Hematopoietic multipotent progenitor cell treated with erythropoietin and hydrocortisone succinate and interleukin-3 and kit ligand, for 15 days (in vitro differentiated cells): Measurements from ENCODE around the gene SLC37A1.

ENCODE experiments used
- DNase-seq: peaks from one replicate; pipeline ENCODE4 v3.0.0-alpha.2; 2015; ENCODE audit warnings: low spot score

Gene SLC37A1

DNA sequence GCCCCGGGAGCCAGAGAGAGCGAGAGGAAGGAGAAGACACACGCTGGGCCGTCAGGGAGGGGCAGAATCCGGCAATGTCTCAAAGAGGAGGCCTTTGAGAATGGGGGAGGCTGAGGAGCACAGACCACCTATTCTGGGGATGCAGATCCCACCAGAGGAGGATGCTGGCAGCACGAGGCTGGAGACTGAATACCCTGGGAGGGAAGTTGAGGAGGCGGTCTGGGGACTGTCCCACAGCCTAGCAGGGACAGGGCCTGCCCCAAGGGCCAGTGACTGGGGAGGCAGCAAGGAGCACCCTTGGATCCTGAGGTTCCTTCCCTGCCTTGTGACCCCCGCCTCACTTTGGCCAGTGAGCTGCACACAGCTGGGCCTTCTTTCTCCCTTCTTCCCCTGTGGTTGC, 49.2 kb downstream of the SLC37A1 start:
- no peak for DNase-seq

GRCh38 chr21:42563261-42563660, 49.6 kb downstream of the SLC37A1 start:
- no peak for DNase-seq

DNA sequence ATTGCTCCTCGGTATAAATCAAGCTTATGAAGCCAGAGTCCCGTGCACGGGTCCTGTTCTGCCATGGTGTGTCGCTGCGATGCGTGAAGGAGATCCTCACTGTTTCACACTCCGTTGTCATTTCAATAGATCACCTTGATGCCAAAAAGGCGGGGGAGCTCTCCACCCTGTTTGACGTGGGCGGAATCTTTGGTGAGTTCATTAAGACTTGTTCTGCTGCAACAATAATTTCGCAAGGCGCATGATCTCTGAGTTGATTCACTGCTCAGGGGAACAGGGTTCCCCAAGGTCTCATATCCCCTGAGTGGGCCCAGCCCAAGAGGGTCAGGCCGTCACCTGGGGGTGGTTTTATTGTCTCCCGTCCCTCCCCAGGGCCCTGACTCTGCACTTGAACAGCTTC, 50.0 kb downstream of the SLC37A1 start:
- no peak for DNase-seq

- DNase-seq: no peak
These were observed 50.9 kb downstream of the SLC37A1 start for GRCh38 chr21:42564561-42564971.

DNA sequence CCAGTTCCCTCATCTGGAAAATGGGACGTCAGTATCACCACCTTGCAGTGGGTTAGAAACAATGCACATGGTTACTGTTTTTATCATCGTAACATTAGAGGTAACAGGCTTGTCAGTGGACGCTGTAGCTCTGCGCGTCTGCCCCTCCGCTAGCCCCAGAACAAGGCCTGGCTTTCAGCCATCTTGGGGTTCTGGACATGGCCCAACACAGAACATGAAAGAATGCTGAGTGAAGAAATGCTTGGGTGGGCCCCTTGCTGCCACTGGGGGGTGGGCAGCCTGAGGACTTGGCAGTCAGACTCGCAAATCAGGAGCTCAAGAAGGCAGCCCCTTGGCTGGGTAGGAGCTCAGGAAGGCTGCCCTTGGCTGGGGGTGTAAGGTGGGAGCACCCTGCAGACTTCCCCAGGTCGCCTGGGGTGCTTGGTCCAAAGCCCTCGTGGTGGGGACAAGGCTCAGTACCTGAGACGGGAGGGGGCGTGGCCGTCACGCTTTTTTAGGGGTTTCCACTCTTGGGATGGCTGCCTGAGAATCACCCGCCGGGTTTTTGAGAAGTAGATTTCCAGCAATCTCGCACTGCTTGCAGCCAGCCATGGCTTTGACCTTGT, 51.7 kb downstream of the SLC37A1 start:
- no peak for DNase-seq

- DNase-seq: no peak
These were observed 52.4 kb downstream of the SLC37A1 start for GRCh38 chr21:42565886-42566523.

- DNase-seq: no peak
These were observed 53.0 kb downstream of the SLC37A1 start for GRCh38 chr21:42566524-42567213.

GRCh38 chr21:42567214-42567555, 53.5 kb downstream of the SLC37A1 start:
- no peak for DNase-seq

- no peak for DNase-seq
These were observed 54.2 kb downstream of the SLC37A1 start for GRCh38 chr21:42567861-42568260.

- DNase-seq: no peak
These were observed 54.7 kb downstream of the SLC37A1 start for GRCh38 chr21:42568376-42568775.

GRCh38 chr21:42568866-42569731, 55.4 kb downstream of the SLC37A1 start:
- DNase-seq: no peak

GRCh38 chr21:42569732-42570301, 56.2 kb downstream of the SLC37A1 start:
- no peak for DNase-seq

DNA sequence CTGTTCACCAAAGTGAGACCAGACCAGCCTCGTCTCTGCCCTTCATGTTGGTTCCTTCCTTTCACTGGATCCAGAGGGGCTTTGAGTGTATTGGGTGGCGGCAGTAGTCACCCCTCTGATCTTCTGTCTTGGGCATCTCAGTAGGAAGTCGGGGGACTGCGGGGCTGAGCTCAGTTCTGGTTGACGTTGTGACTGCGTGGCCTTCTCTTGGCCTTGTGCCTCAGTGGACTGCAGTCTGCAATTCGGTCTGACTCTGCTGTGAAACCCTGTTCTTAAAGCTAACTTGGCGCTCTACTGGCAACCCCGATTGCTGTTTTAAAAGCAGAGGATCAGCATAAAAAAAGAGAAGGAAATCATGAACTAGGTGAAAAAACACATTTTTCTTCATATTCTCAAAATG, 56.7 kb downstream of the SLC37A1 start:
- no peak for DNase-seq

GRCh38 chr21:42570841-42571387, 57.3 kb downstream of the SLC37A1 start:
- no peak for DNase-seq

DNA sequence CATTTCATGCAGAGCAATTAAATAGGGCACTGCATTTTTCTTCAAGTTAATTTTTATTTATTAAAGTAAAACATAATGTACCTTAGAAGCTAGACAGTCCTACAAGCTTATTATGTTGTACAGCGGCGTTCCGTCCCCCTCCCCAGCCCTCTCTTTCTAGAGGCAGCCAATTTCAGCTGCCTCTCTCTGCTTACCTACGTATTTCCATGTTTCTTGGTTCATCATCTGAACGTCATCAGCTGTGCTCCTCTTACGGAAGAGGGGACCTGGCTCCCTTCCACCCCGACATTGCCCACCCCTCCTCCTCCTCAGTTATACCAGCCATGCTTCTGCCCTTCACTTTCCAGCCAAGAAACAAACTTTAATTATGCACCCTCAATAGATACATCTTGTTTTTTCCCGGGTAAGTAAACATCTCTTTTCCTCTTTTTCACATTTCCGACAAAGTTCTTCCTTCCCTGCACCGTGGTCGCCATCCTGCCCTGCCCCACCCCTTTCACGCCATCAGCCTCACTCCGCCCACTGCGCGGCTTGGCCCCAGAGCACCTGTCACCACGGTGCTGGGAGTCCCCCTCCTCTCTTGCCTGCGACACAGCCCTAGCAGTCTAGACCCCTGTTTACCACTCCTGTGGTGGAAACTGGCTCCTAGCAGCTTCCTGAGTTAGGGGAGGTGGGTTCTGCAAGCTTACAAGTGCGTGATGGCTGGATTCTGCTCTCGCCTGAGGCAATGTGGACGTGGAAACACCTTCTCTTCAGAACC, 57.9 kb downstream of the SLC37A1 start:
- DNase-seq: no peak

DNA sequence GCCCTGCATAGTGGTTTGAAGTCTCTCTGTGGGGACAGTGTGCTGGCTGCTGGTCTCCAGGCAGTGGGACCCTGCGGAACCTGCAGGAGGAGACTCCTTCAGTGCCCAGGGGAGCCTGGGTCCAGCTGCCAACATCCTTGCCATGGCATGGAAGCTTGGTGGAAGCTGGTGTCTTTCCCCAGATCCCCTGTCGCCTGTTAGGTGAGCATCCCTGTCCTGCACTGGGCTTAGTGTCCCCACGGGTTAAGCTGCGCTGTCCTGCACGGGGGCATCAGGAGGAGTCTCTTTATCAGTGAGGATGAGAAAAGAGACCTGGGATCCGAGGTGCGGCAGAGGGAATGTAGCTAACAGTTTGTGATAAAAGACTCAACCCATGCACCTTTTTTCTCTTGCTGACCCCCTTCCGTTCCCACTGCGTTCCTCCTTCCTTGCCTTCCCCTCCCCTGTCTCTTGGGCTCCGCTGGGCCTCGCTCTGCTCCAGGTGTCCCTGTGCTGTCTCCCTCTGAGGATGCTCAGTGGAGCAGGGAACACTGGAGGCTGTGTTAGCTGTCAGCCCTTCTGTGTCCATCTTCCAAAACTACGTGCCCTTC, 59.3 kb downstream of the SLC37A1 start:
- no peak for DNase-seq

GRCh38 chr21:42574234-42575027, 60.8 kb downstream of the SLC37A1 start:
- DNase-seq: peak; percentile 6

GRCh38 chr21:42575111-42575510, 61.5 kb downstream of the SLC37A1 start:
- DNase-seq: no peak

DNA sequence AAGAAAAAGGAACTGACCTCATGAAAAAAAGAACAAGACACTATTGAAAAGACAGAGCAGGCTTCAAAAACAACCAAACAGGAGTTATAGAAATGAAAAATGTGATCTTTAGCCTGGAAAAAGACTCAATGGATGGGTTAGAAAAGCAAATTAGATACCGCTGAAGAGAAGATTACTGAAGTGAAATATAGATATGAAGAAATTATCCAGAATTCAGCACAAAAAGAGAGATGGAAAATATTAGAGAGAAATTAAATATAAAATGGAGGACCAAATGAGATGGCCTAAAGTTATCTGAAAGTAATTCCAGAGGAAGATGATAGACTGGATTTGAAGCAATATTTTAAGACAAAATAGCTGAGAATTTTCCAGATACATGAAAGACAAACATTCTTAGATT, 63.0 kb downstream of the SLC37A1 start:
- no peak for DNase-seq

- no peak for DNase-seq
These were observed 64.4 kb downstream of the SLC37A1 start for GRCh38 chr21:42578034-42578433.
